ENCODE data around the gene MNDA.

Gene MNDA

GRCh38 chr1:158830904-158831507 is at the start of gene MNDA:
MNDA (plus strand) TSS chr1:158831351; CDS start chr1:158842154, 10,803 bp downstream.
- DNase-seq = no peak

- DNase-seq = no peak
Measured at GRCh38 chr1:158793604-158794003, 37.5 kb upstream of the MNDA start.

DNA sequence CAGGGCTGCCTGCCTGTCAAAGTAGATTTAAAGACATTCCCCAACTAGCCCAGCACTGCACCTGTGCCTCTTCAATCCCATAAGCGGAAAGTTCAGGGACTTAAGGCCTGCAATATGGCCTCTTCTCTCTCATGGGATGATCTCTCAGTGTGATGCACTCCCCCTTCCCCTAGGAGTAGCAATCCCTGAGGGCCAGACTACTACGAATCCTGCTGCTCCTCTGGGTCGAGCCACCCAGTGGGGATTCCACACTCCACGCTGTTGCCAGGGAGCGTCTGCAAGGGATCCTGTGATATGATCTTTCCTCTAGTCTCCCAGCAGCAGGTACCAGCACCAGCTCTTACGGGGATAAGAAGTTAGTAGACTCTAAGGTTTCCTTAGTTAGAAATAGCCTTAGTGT is 36.9 kb upstream of the MNDA start:
- no peak for DNase-seq

DNA sequence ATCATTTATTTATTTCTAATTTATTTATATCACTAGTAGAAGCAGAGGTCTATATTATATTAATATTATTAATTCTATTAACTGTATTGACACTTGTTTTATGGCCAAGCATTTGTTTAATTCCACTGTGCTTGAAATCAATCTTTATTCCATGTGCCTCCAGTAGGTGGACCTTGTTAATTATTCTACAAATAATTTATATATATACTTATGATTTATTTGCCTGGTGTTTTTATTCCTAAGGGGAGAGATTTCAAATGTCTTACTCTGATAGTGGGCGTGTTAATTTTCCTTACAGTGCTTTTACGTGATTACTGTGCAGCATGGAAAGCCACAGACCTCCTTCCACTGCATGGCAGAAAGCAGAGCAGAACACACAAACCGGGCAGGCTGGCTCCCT is 32.6 kb upstream of the MNDA start:
- DNase-seq = no peak

- DNase-seq = no peak
Measured at GRCh38 chr1:158799689-158800088, 31.5 kb upstream of the MNDA start.

DNA sequence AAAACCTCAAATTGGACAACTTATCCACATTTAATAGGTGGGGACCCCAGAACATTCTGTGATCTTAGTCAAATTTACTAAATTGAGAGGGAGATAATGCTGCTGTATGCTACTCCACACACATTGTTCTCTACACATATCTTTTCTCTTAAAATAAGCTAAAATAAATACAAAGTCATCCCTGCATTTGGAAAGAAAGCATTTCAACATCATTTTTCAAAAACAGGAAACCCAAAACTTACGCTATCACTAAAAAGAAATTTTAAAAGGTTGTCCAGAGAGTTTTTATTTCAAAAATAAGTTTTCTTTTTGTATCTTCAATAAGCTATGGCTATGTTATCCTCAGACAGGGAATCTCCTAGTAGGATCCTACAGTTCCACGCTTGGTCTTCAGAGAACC is 30.6 kb upstream of the MNDA start:
- no peak for DNase-seq

DNA sequence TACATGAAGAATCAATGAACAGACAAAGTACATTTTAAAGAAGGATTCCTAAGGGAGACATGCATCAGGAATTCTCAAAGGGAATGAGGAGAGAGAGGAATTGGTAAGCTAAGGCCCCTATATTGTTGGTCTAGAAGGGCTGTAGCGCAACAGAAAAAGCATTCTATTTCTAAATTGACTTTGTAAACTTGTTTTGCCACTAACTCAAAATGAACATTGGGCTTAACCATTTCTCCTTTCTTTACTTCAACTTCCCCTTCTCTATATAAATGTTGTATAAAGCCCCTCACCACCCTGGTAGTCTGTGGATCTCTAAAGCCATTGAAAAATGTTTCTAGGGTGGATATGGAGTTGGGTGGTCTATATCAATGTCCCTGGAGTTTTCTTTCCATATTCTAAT is 29.8 kb upstream of the MNDA start:
- DNase-seq = no peak

- no peak for DNase-seq
Measured at GRCh38 chr1:158803678-158804077, 27.5 kb upstream of the MNDA start.

GRCh38 chr1:158806916-158807536 is 24.1 kb upstream of the MNDA start:
- no peak for DNase-seq

- DNase-seq = no peak
Measured at GRCh38 chr1:158809256-158809655, 21.9 kb upstream of the MNDA start.

- no peak for DNase-seq
Measured at GRCh38 chr1:158809862-158810261, 21.3 kb upstream of the MNDA start.

- no peak for DNase-seq
Measured at GRCh38 chr1:158810311-158810710, 20.8 kb upstream of the MNDA start.

DNA sequence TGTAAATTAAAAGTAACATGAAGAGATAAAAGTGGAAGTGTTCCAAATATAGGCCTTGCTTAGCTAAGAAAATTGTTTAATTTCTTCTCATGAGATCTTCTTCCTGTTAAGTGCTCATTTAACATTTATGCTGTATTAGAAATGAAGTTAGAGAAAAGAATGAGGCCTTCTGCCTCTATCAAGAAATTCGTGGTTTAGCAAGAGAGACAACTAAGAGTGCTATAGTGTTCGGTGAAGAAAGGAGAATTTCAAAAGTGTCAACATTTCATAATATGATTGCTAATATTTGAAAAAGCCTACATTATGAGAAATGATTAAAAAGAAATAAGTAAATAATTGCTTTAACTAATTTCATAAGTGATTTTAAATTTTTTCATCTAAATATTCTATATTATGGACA is 18.8 kb upstream of the MNDA start:
- no peak for DNase-seq

GRCh38 chr1:158813164-158813563 is 18.0 kb upstream of the MNDA start:
- DNase-seq = no peak

GRCh38 chr1:158814970-158815369 is 16.2 kb upstream of the MNDA start:
- no peak for DNase-seq

DNA sequence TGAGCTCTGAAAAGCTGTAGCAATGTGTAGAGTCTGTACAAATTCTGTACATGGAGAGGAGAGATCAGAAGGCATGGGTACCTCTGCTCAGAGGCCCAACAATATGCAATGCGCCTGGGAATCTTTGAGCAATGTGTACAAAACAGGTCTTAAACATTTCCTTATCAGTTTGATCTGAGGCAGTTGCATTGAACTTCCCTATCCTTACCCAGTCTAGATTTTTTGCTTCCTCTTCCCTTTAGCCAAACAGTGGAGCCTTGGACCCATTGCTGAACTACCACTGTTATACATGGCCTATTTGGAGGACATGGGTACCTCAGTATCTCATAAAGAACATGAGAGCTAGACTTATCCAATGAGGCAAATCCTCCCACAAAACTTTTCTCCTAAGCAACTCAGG is 12.6 kb upstream of the MNDA start:
- DNase-seq = no peak

DNA sequence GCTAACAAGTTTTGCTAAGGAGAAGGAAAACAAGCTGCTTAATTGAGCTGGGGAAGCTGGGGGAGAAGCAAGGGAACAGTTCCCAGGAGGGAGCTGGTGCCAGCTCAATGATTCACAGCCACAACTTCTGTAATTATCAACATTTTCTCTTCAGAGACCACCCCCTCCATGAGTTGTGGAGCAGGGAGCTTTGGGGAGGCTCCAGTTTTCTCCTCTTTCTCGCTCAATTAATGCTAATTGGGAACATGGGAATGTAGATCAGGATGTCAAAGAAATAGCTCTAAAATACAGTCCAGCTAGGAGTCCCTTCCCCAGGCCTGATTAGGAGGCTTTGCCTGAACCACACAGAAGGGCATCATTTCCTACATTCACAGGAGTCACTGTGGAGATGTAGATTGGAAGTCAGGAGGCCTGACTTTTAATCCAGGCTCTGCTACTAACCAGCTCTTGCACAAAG is 12.1 kb upstream of the MNDA start:
- no peak for DNase-seq

GRCh38 chr1:158819461-158820443 is 11.4 kb upstream of the MNDA start:
- DNase-seq = no peak

- no peak for DNase-seq
Measured at GRCh38 chr1:158821723-158822122, 9.4 kb upstream of the MNDA start.

DNA sequence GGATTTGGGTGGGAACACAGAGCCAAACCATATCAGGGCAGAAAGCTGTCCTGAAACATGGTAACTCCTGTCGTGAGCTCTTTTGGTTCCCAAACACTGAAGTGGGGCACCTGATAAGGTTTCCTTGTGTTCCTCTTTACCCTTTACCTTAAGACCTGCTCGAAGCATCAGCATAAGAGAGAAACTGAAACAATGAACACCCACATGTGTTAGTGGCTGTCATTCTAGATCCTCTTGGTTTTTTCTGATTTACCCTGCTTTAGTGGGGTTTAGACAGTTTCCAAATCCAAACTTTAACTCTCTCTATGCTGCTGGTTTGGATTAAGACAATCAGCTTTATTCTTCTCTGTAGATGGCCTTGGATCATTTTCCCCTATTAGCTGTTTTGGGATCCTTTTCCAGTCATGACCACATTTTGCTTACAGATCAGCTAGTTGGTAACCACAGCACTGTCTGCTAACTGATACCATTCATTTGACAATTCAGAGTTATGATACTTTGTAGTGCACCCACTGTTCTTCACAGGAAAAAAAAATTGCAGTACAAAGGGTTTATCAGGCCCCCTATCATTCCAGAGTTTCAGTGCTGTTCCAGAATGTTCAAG is 975 bp upstream of the MNDA start:
- DNase-seq = no peak

GRCh38 chr1:158833264-158833663 is 2.1 kb downstream of the MNDA start:
- no peak for DNase-seq

DNA sequence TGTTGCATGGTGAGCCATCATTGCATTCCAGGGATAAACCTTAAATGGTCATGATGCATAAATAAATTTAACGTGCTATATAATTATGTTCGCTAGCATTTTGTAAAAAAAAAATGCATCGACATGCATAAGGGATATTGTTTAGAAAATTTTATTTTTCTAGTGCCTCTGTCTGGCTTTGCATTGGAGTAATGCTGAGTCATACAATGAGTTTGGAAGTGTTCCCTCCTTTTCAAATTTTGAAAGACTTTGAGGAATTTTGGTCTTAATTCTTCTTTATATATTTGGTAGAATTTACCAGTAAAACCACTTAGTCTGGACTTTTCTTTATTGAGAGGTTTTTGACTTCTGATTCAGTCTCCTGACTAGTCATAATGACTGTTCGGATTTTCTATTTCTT is 4.9 kb downstream of the MNDA start:
- no peak for DNase-seq

DNA sequence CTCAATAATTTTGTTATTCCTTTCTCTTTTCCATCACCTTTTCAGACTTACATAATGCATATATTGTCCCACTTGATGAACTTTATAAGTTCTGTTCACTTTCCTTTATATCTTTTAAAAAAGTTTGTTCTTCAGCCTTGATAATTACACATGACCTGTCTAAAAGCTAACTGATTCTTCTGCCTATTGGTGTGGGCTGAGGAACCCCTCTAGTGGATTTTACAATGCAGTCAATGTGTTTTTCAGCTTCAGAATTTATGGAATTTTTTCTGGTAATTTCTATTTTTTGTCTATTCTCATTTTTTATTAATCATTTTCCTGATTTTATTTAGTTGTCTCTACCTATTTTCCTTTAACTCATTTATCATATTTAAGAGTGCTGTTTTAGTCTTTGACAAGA is 7.5 kb downstream of the MNDA start:
- no peak for DNase-seq

Measured in amniotic stem cell (primary cell).